Measurements from ENCODE around the gene LIPT1.

DNA sequence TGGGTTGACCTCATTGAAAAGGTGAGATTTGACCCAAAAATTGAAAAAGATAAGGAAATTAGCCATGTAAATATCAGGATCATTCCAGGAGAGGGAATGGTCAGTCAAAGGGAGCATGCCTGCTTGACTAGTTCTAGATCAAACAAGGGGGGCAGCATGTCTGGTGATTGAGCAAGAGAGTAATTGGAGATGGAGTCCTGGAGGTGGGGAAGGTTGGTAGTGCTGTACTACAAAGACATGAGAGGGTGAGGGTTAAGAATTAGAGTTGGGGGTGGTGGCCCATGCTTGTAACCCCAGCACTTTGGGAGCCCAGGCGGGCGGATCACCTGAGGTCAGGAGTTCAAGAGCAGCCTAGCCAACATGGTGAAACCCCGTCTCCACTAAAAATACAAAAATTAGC, 28.3 kb downstream of the LIPT1 start:
- TF ChIP-seq, protein P1, sequence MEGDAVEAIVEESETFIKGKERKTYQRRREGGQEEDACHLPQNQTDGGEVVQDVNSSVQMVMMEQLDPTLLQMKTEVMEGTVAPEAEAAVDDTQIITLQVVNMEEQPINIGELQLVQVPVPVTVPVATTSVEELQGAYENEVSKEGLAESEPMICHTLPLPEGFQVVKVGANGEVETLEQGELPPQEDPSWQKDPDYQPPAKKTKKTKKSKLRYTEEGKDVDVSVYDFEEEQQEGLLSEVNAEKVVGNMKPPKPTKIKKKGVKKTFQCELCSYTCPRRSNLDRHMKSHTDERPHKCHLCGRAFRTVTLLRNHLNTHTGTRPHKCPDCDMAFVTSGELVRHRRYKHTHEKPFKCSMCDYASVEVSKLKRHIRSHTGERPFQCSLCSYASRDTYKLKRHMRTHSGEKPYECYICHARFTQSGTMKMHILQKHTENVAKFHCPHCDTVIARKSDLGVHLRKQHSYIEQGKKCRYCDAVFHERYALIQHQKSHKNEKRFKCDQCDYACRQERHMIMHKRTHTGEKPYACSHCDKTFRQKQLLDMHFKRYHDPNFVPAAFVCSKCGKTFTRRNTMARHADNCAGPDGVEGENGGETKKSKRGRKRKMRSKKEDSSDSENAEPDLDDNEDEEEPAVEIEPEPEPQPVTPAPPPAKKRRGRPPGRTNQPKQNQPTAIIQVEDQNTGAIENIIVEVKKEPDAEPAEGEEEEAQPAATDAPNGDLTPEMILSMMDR (conservative IDR thresholded peaks at IDR 0.05; ENCODE audit: low read depth, low read length): no peak
- TF ChIP-seq MAZ (IDR thresholded peaks at IDR 0.05; ENCODE audit: borderline replicate concordance, low read depth, low read length) (no peak), POLR2A (IDR thresholded peaks at IDR 0.05; ENCODE audit: low read depth, low read length) (no peak), MAFK (IDR thresholded peaks at IDR 0.05; ENCODE audit: low read depth, low read length) (no peak), RFX5 (IDR thresholded peaks at IDR 0.05; ENCODE audit: low read depth, low read length) (no peak), RAD21 (IDR thresholded peaks at IDR 0.05; ENCODE audit: low read length) (no peak), BHLHE40 (IDR thresholded peaks at IDR 0.05; ENCODE audit: low read depth, low read length) (no peak), SMC3 (IDR thresholded peaks at IDR 0.05; ENCODE audit: low read depth, low read length) (no peak), FOS (IDR thresholded peaks at IDR 0.05; ENCODE audit: low read depth, low read length) (no peak), RCOR1 (IDR thresholded peaks at IDR 0.05; ENCODE audit: insufficient replicate concordance, low read length) (no peak), MXI1 (IDR thresholded peaks at IDR 0.05; ENCODE audit: borderline replicate concordance, low read depth, low read length) (no peak)
- TF ChIP-seq, protein P2, sequence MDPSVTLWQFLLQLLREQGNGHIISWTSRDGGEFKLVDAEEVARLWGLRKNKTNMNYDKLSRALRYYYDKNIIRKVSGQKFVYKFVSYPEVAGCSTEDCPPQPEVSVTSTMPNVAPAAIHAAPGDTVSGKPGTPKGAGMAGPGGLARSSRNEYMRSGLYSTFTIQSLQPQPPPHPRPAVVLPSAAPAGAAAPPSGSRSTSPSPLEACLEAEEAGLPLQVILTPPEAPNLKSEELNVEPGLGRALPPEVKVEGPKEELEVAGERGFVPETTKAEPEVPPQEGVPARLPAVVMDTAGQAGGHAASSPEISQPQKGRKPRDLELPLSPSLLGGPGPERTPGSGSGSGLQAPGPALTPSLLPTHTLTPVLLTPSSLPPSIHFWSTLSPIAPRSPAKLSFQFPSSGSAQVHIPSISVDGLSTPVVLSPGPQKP (IDR thresholded peaks at IDR 0.05; ENCODE audit: borderline replicate concordance, low read depth, low read length): no peak

All from IMR-90 (cell line).